ENCODE results near the gene NKX1-1.

NKX1-1 gene

DNA sequence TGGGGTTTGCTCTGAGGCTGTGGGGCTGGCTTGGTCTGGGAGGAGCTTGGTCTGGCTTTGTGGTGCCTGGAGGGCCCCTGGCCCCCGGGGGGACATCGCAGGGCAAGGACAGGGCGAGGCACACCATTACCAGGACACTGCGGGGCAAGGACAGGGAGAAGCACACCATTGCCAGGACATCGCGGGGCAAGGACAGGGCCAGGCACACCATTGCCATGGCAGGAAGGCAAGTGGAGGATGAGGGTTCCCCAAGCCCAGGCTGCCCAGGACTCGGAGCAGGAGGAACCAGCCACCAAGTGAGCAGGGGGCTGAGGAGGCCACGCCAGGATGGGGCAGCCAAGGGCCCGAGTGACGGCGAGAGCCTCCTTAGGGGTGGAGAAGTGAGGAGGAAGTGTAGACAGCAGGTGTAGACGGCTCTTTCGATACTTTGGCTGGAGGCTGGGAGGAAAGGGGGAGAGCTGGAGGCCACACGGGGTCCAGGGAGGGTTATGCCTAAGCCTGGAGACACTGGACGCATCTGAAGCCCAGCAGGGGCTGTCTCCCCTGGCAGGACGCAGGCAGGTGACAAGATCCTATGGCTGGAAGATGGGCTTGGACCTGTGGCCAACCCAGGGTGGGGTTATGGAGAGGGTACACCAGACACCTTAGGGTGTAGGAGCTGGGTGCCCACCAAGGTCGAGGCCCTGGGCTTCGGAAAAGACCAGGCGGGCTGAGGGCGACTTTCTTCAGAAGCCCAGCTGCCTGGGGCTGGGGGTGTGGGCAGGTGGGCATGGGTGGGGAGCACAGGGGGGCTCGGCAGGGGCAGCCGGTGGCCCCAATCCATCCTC lies 7.3 kb downstream of the NKX1-1 start:
- H3K14ac ChIP-seq (ENCODE audit: low read length in 2 of 2), result peak overlapping the region in 1 of 2 experiments; percentile 12
- H3K4ac ChIP-seq (ENCODE audit: low read depth in 1 of 2, low read length in 2 of 2), result no peak overlapping the region
- no peak overlapping the region for H3K27ac ChIP-seq (ENCODE audit: low read length, poor library complexity, severe bottlenecking)
- no peak overlapping the region for H4K91ac ChIP-seq (ENCODE audit: low read length)
- peaks cover 11% of the 10 kb centered on the region for H3K9me3 ChIP-seq (ENCODE audit: control insufficient read depth, low read length)
- H2AK5ac ChIP-seq (ENCODE audit: low read length, severe bottlenecking), result no peak overlapping the region
- DNase-seq, result no peak
- no peak overlapping the region for H3K9ac ChIP-seq (ENCODE audit: low read length)
- 90% methylated on average over 19 of the region's 22 CpGs for WGBS
- H3K4me3 ChIP-seq (ENCODE audit: insufficient read depth in 1 of 2, low read depth in 1 of 2, low read length in 2 of 2), result peak overlapping the region in 1 of 2 experiments; percentile 26
- no peak overlapping the region for H4K8ac ChIP-seq (ENCODE audit: low read length)
- no peak overlapping the region for H2AFZ ChIP-seq (ENCODE audit: low read depth, low read length)
- H3K18ac ChIP-seq (ENCODE audit: low read depth in 1 of 2, low read length in 2 of 2), result no peak overlapping the region
- no peak overlapping the region for H2BK120ac ChIP-seq (ENCODE audit: low read depth, low read length)
- no peak overlapping the region for H2BK12ac ChIP-seq (ENCODE audit: low read length in 2 of 2)
- H2BK5ac ChIP-seq (ENCODE audit: low read depth, low read length, poor library complexity, severe bottlenecking), result no peak overlapping the region
- no peak overlapping the region for H3K23ac ChIP-seq (ENCODE audit: low read length in 2 of 2)
- no peak overlapping the region for H3K4me2 ChIP-seq (ENCODE audit: low read length, poor library complexity, severe bottlenecking)
- peaks cover 8 to 20% of the 10 kb centered on the region in 2 experiments for H3K36me3 ChIP-seq (ENCODE audit: control insufficient read depth in 1 of 2, insufficient read depth in 2 of 2, low read depth in 1 of 2, low read length in 2 of 2)
- H2BK15ac ChIP-seq (ENCODE audit: low read depth, poor library complexity, severe bottlenecking), result no peak overlapping the region
- H3K27me3 ChIP-seq (ENCODE audit: control insufficient read depth in 1 of 2, insufficient read depth in 1 of 2, low read length in 2 of 2), result peaks cover 28 to 42% of the 10 kb centered on the region in 2 experiments
- no peaks in the 10 kb centered on the region for H3K79me1 ChIP-seq (replicated peaks; ENCODE audit: low read length, poor library complexity, severe bottlenecking)
- H3K4me1 ChIP-seq (ENCODE audit: control insufficient read depth, insufficient read depth, low read depth, low read length), result peaks cover 4% of the 10 kb centered on the region

DNA sequence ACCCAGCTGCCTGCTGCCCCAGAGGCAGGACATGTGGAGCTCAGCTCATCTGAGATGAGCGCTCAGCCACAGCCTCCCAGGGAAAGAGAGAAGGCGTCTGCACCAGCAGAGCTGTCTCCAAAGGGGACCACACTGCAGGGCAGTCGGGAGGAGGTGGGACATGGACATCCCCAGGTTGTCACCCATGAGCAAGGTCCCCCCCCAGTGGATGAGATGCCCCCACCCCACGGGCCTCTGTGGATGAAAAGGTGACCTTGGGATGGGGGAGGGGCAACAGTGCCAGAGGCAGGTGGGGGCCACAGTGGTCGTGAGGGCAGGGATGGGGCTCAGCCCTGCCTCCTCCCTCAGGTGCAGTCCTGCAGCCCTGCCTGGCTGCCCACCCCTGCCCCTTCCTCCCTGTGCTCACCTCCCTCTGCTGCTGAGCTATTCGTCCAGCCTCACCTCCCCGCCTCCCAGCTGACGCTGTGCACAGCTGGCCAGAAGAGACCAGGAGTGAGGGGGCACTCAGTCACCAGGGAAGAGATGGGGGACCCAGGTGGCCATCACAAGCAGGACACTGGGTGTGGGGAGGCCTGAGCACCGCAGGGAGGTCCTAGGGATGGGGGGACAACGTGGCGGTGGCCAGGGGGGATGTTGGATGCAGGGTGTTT lies 9.3 kb downstream of the NKX1-1 start:
- Histone ChIP-seq H3K14ac (ENCODE audit: low read length in 2 of 2) (no peak overlapping the region), H2AK5ac (ENCODE audit: low read length, severe bottlenecking) (no peak overlapping the region), H2BK5ac (ENCODE audit: low read depth, low read length, poor library complexity, severe bottlenecking) (no peak overlapping the region), H3K18ac (ENCODE audit: low read depth in 1 of 2, low read length in 2 of 2) (no peak overlapping the region), H2AFZ (ENCODE audit: low read depth, low read length) (no peak overlapping the region), H3K36me3 (ENCODE audit: control insufficient read depth in 1 of 2, insufficient read depth in 2 of 2, low read depth in 1 of 2, low read length in 2 of 2) (peaks cover 25 to 29% of the 10 kb centered on the region in 2 experiments), H3K9ac (ENCODE audit: low read length) (no peak overlapping the region), H4K8ac (ENCODE audit: low read length) (no peak overlapping the region), H3K4me1 (ENCODE audit: control insufficient read depth, insufficient read depth, low read depth, low read length) (no peaks in the 10 kb centered on the region), H2BK12ac (ENCODE audit: low read length in 2 of 2) (no peak overlapping the region), H3K27ac (ENCODE audit: low read length, poor library complexity, severe bottlenecking) (no peak overlapping the region), H3K4me3 (ENCODE audit: insufficient read depth in 1 of 2, low read depth in 1 of 2, low read length in 2 of 2) (no peak overlapping the region), H2BK15ac (ENCODE audit: low read depth, poor library complexity, severe bottlenecking) (no peak overlapping the region), H3K4me2 (ENCODE audit: low read length, poor library complexity, severe bottlenecking) (no peak overlapping the region), H3K4ac (ENCODE audit: low read depth in 1 of 2, low read length in 2 of 2) (no peak overlapping the region), H3K79me1 (replicated peaks; ENCODE audit: low read length, poor library complexity, severe bottlenecking) (no peaks in the 10 kb centered on the region), H2BK120ac (ENCODE audit: low read depth, low read length) (no peak overlapping the region), H3K27me3 (ENCODE audit: control insufficient read depth in 1 of 2, insufficient read depth in 1 of 2, low read length in 2 of 2) (peaks cover 17 to 24% of the 10 kb centered on the region in 2 experiments), H3K9me3 (ENCODE audit: control insufficient read depth, low read length) (peaks cover 20% of the 10 kb centered on the region), H3K23ac (ENCODE audit: low read length in 2 of 2) (no peak overlapping the region), H4K91ac (ENCODE audit: low read length) (no peak overlapping the region)
- no peak for DNase-seq
- 96% methylated on average over 8 of the region's 11 CpGs for WGBS

DNA sequence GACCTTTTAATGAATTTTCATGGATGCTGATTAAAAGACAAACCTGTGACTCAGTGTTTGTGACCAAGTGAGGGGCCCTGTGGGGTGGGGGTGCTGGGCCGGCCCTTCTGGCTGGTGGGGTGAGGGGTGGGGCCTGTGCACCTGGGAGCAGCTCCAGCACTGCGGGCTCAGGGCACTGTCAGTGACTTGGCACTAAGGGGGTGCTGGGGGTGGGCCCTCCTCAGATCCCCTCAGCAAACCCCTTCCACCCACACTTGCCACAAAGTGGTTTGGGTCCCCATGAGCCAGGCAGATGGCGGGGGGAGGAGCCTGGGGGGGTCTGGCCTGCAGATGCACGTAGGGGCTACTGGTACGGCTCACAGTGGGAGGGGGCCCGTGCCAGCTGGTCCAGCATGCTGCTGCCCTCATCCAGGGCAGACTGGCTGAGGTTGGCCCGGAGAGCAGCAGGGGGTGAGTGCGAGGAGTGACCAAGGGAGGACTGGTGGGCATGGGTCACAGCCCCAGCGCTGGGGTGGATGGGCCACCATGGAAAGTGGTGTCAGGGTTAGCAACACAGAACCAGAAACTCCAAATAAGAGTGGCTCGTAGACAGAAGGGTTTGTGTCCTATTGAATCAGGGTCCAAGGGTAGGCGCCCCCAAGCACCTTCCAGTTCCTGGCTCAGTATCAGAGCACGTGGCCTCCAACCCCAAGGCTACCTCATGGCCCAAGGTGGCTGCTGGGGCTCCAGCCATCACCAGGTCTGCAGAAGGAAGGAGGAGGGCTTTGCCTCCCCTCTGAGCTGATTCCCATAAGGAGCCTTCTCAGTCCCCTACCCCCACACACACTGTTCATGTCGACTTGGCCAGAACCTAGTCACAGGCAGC lies 10.1 kb downstream of the NKX1-1 start:
- Histone ChIP-seq H4K8ac (ENCODE audit: low read length) (no peak overlapping the region), H3K18ac (ENCODE audit: low read depth in 1 of 2, low read length in 2 of 2) (no peak overlapping the region), H2AK5ac (ENCODE audit: low read length, severe bottlenecking) (no peak overlapping the region), H3K9me3 (ENCODE audit: control insufficient read depth, low read length) (peaks cover 27% of the 10 kb centered on the region), H3K4me3 (ENCODE audit: insufficient read depth in 1 of 2, low read depth in 1 of 2, low read length in 2 of 2) (no peak overlapping the region), H2BK5ac (ENCODE audit: low read depth, low read length, poor library complexity, severe bottlenecking) (no peak overlapping the region), H3K36me3 (ENCODE audit: control insufficient read depth in 1 of 2, insufficient read depth in 2 of 2, low read depth in 1 of 2, low read length in 2 of 2) (peaks cover 29 to 32% of the 10 kb centered on the region in 2 experiments), H3K27me3 (ENCODE audit: control insufficient read depth in 1 of 2, insufficient read depth in 1 of 2, low read length in 2 of 2) (peaks cover 9 to 16% of the 10 kb centered on the region in 2 experiments), H3K27ac (ENCODE audit: low read length, poor library complexity, severe bottlenecking) (no peak overlapping the region), H3K4ac (ENCODE audit: low read depth in 1 of 2, low read length in 2 of 2) (no peak overlapping the region), H2BK15ac (ENCODE audit: low read depth, poor library complexity, severe bottlenecking) (no peak overlapping the region), H3K23ac (ENCODE audit: low read length in 2 of 2) (no peak overlapping the region), H2BK120ac (ENCODE audit: low read depth, low read length) (no peak overlapping the region), H2BK12ac (ENCODE audit: low read length in 2 of 2) (no peak overlapping the region), H2AFZ (ENCODE audit: low read depth, low read length) (no peak overlapping the region), H4K91ac (ENCODE audit: low read length) (no peak overlapping the region), H3K4me2 (ENCODE audit: low read length, poor library complexity, severe bottlenecking) (no peak overlapping the region), H3K79me1 (replicated peaks; ENCODE audit: low read length, poor library complexity, severe bottlenecking) (no peaks in the 10 kb centered on the region), H3K14ac (ENCODE audit: low read length in 2 of 2) (no peak overlapping the region), H3K9ac (ENCODE audit: low read length) (no peak overlapping the region), H3K4me1 (ENCODE audit: control insufficient read depth, insufficient read depth, low read depth, low read length) (no peaks in the 10 kb centered on the region)
- DNase-seq, result no peak
- WGBS, result 90% methylated on average over 12 of the region's 13 CpGs

Data from mesenchymal stem cell (in vitro differentiated cells and primary cell).